OCI-M2 (cell line): ENCODE results near the gene SEPTIN2.
"Not testable (repeated sequence)": the region's sequence is repeated elsewhere in the genome, so short reads cannot be mapped to it uniquely, and the experiment has no call there.

Experiments
- DNase-seq: peaks from one replicate; lab custom pipeline; 2025; ENCODE audit not compliant: unreplicated experiment; lab: John Stamatoyannopoulos, UW

The SEPTIN2 gene

GRCh38 chr2:241315879-241316631 is at the start of gene SEPTIN2:
TSS of gene SEPTIN2 (plus strand) at chr2:241315925. CDS start at chr2:241324233, 8,308 bp downstream.
- no peak for DNase-seq

GRCh38 chr2:241267249-241268067 is 48.3 kb upstream of the SEPTIN2 start:
- no peak for DNase-seq

GRCh38 chr2:241268306-241268705 is 47.4 kb upstream of the SEPTIN2 start:
- DNase-seq: no peak

- DNase-seq: no peak
These were observed 46.8 kb upstream of the SEPTIN2 start for GRCh38 chr2:241268716-241269445.

GRCh38 chr2:241269707-241270520 is 45.8 kb upstream of the SEPTIN2 start:
- no peak for DNase-seq

- DNase-seq: no peak
These were observed 45.2 kb upstream of the SEPTIN2 start for GRCh38 chr2:241270531-241270930.

- no peak for DNase-seq
These were observed 43.9 kb upstream of the SEPTIN2 start for GRCh38 chr2:241271706-241272302.

GRCh38 chr2:241272303-241273209 is 43.2 kb upstream of the SEPTIN2 start:
- no peak for DNase-seq

GRCh38 chr2:241273210-241274020 is 42.3 kb upstream of the SEPTIN2 start:
- no peak for DNase-seq

GRCh38 chr2:241274127-241274526 is 41.6 kb upstream of the SEPTIN2 start:
- no peak for DNase-seq

GRCh38 chr2:241275504-241275903 is 40.2 kb upstream of the SEPTIN2 start:
- no peak for DNase-seq

- DNase-seq: no peak
These were observed 39.8 kb upstream of the SEPTIN2 start for GRCh38 chr2:241275910-241276309.

- not testable (repeated sequence) for DNase-seq
These were observed 37.4 kb upstream of the SEPTIN2 start for GRCh38 chr2:241278306-241278705.

GRCh38 chr2:241279413-241279812 is 36.3 kb upstream of the SEPTIN2 start:
- DNase-seq: no peak

GRCh38 chr2:241279828-241280227 is 35.9 kb upstream of the SEPTIN2 start:
- no peak for DNase-seq

- DNase-seq: no peak
These were observed 35.4 kb upstream of the SEPTIN2 start for GRCh38 chr2:241280291-241280690.

GRCh38 chr2:241282555-241282954 is 33.2 kb upstream of the SEPTIN2 start:
- DNase-seq: no peak

GRCh38 chr2:241285596-241285995 is 30.1 kb upstream of the SEPTIN2 start:
- DNase-seq: no peak
